Activated CD4-positive, alpha-beta memory T cell treated with anti-CD3 and anti-CD28 coated beads, Interleukin-2, amount 10 ng/mL, durations not matched to agents 7 days and 5 days (primary cell): Measurements from ENCODE around the gene ISY1. TPM values are rescaled to one million over a fixed set of nuclear protein-coding genes. Genes with fewer than 3 reads are reported as not detected.

Source experiments
- CTCF ChIA-PET: fragments of 350-600 bp; sonication (Branson Sonifier 250); formaldehyde crosslinking; loops from one replicate; lab custom pipeline; 2021; ENCODE audit warnings: antibody characterized with exemption, inconsistent platforms; lab: Charles Lee
- POLR2A ChIA-PET: fragments of 350-600 bp; sonication (Branson Sonifier 250); formaldehyde crosslinking; loops from one replicate; lab custom pipeline; 2021; ENCODE audit warnings: antibody characterized with exemption; lab: Charles Lee
- DNase-seq: peaks from one replicate; pipeline ENCODE4 v3.0.0-alpha.2; 2020
- H3K27ac Mint-ChIP-seq: one replicate; pipeline ENCODE4 v1.8.0; 2021; ENCODE audit warnings: mild to moderate bottlenecking, mixed read lengths
- H3K27me3 Mint-ChIP-seq: one replicate; pipeline ENCODE4 v1.8.0; 2021; ENCODE audit warnings: mixed read lengths
- H3K36me3 Mint-ChIP-seq: one replicate; pipeline ENCODE4 v1.8.0; 2021; ENCODE audit warnings: low read depth, mixed read lengths
- H3K4me1 Mint-ChIP-seq: one replicate; pipeline ENCODE4 v1.8.0; 2021; ENCODE audit warnings: mixed read lengths
- H3K4me3 Mint-ChIP-seq: one replicate; pipeline ENCODE4 v1.8.0; 2021; ENCODE audit warnings: mild to moderate bottlenecking, mixed read lengths
- H3K9me3 Mint-ChIP-seq: one replicate; pipeline ENCODE4 v1.8.0; 2021; ENCODE audit warnings: mixed read lengths
- total RNA-seq, 2 experiments: library from RNA; stranded (reverse); gene quantifications; one replicate each; pipeline ENCODE4 v1.2.3, GENCODE V29; 2021

Gene ISY1
- total RNA-seq, 2 experiments from 2014 or later: 63.9 to 66.2 TPM

- Mint-ChIP-seq H3K27ac (no peak overlapping the region), H3K4me3 (no peak overlapping the region), H3K36me3 (peaks cover 31% of the 10 kb centered on the region), H3K27me3 (no peaks in the 10 kb centered on the region), H3K4me1 (peaks cover 5% of the 10 kb centered on the region), H3K9me3 (no peaks in the 10 kb centered on the region)
- CTCF ChIA-PET: no interaction called here
- POLR2A ChIA-PET: interaction anchor here (1.1 to 2.2 kb wide), 4 partner anchors 8 to 55 kb away, joined by 3 to 7 read pairs (median 4); partner anchors contain the start of gene CNBP
- DNase-seq: no peak
Observed at GRCh38 chr3:129128357-129129155, 32.3 kb downstream of the ISY1 start.

DNA sequence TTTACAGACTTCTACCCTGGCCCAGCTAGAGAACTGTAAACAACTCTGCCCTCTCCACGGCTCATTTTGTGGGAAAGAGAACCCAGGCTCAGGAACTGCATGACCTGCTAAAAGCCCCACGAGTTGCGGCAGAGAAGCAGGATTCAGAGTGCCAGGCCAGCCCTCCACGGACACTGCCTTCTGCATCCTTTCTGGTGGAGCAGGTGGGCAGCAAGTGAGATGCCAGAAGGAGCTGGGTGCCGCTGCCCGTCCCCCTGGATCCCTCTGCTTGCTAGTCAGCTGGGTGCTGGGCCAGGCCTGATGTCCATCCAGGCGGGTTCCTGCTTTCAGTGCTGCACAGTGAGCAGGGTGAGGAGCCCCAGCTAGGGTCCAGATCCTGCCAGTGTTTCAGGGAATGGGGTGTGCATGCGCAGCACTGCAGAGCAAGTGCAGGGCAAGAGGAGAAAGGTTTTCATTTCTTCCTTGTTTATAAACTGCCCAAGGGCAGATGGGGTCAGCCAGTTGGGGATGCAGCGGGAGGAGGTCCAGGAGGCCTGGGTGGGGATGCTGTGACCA lies 34.1 kb downstream of the ISY1 start:
- POLR2A ChIA-PET: interaction anchor here (1.2 to 2.2 kb wide), 2 partner anchors 9 to 56 kb away, joined by 3 to 7 read pairs; partner anchors contain the start of gene CNBP
- Mint-ChIP-seq H3K27me3 (no peaks in the 10 kb centered on the region), H3K27ac (no peak overlapping the region), H3K9me3 (no peaks in the 10 kb centered on the region), H3K4me1 (peaks cover 20% of the 10 kb centered on the region), H3K36me3 (peaks cover 16% of the 10 kb centered on the region), H3K4me3 (no peak overlapping the region)
- DNase-seq: no peak
- CTCF ChIA-PET: no interaction called here

- no peak for DNase-seq
- H3K9me3 Mint-ChIP-seq: no peaks in the 10 kb centered on the region
- no peaks in the 10 kb centered on the region for H3K27me3 Mint-ChIP-seq
- H3K36me3 Mint-ChIP-seq: peaks cover 22% of the 10 kb centered on the region
- no peak overlapping the region for H3K4me3 Mint-ChIP-seq
- CTCF ChIA-PET: interaction anchor here (0.9 to 1.5 kb wide), 4 partner anchors 70 to 153 kb away, joined by 3 to 5 read pairs (median 4); no protein-coding TSS in a partner anchor
- H3K4me1 Mint-ChIP-seq: peaks cover 28% of the 10 kb centered on the region
- POLR2A ChIA-PET: interaction anchor here (1.1 to 8.4 kb wide), 10 partner anchors 8 to 318 kb away, joined by 4 to 111 read pairs (median 44); partner anchors contain the start of genes CNBP and COPG1
- peak overlapping the region; percentile 18 for H3K27ac Mint-ChIP-seq
Observed at GRCh38 chr3:129123314-129124060, 37.4 kb downstream of the ISY1 start.

DNA sequence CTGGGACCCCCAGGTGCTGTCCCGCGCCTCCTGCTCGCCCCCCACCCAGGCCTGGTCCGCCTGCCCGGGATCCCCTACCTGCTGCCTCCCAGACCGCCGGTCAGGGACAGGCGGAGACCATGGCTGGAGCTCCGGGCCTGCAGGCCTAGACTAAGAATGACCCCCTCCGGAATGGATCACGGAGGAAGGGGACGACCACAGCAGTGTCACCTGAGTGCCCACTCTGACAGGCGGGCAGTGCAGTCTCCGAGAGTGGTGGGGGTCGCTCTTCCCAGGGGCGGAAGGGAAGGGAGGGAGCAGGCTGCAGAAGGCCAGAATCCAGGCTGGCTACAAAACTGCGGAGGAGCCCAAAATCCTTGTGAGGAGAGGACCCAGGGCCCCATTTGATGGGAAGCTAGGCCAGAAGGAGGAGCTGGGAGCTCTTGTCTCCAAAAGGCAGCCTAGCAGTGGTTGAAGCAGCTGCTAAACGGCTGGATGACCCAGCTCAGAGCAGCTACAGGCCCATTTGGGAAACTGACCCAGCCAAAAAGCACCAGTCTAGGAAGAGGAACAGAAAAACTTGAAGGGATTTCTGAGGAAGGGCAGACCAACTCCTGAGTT lies 38.4 kb downstream of the ISY1 start:
- Mint-ChIP-seq H3K4me3 (peak overlapping the region; percentile 56), H3K27ac (peak overlapping the region; percentile 66), H3K9me3 (no peaks in the 10 kb centered on the region), H3K4me1 (peaks cover 37% of the 10 kb centered on the region), H3K36me3 (peaks cover 31% of the 10 kb centered on the region), H3K27me3 (no peaks in the 10 kb centered on the region)
- ChIA-PET POLR2A (interaction anchor here (0.9 to 8.4 kb wide), 17 partner anchors 9 to 319 kb away, joined by 3 to 111 read pairs (median 27); partner anchors contain the start of genes ACAD9, CNBP, COPG1 and HMCES), CTCF (interaction anchor here (0.9 to 5.0 kb wide), 9 partner anchors 11 to 152 kb away, joined by 3 to 63 read pairs (median 4); no protein-coding TSS in a partner anchor)
- no peak for DNase-seq

DNA sequence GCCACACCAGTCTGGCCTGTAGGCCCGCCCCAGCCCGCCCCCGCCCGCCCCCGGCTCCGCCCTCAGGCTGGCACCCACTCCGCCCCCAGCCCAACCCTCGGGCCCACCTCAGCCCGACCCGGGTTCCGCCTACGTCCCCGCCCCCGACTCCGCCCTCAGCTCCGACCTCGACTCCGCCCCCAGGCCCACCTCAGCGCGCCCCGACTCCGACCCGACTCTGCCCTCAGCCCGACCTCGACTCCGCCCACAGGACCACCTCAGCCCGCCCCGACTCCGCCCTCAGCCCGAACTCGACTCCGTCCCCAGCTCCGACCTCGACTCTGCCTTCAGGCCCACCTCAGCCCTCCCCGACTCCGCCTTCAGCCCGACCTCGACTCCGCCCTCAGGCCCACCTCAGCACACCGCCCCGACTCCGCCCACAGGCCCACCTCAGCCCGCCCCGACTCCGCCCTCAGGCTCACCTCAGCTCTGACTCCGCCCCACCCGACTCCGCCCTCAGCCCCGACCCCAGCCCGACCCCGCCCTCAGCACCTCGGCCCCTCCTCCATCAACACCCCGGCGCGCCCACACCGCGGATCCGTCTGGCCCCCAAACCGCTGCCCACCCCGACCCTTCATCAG lies 39.0 kb downstream of the ISY1 start, which contains the start of gene RAB43:
Gene RAB43, minus strand, starts transcription at position 13 of the 620 bp plus-strand sequence. CDS start 315 bp downstream, outside the sequence.
- ChIA-PET CTCF (interaction anchor here (0.8 to 5.0 kb wide), 10 partner anchors 10 to 152 kb away, joined by 3 to 63 read pairs (median 4); partner anchors contain the start of gene COPG1), POLR2A (interaction anchor here (0.8 to 8.4 kb wide), 24 partner anchors 11 to 471 kb away, joined by 3 to 111 read pairs (median 14); partner anchors contain the start of genes ACAD9, CNBP, COPG1 and HMCES)
- H3K27me3 Mint-ChIP-seq: no peaks in the 10 kb centered on the region
- peak within 1 kb of the TSS; percentile 91 for H3K4me3 Mint-ChIP-seq
- peaks cover 35% of the 10 kb centered on the region for H3K36me3 Mint-ChIP-seq
- H3K9me3 Mint-ChIP-seq: no peaks in the 10 kb centered on the region
- peak within 1 kb of the TSS; percentile 96 for H3K27ac Mint-ChIP-seq
- DNase-seq: peak; percentile 89
- peaks cover 41% of the 10 kb centered on the region for H3K4me1 Mint-ChIP-seq

DNA sequence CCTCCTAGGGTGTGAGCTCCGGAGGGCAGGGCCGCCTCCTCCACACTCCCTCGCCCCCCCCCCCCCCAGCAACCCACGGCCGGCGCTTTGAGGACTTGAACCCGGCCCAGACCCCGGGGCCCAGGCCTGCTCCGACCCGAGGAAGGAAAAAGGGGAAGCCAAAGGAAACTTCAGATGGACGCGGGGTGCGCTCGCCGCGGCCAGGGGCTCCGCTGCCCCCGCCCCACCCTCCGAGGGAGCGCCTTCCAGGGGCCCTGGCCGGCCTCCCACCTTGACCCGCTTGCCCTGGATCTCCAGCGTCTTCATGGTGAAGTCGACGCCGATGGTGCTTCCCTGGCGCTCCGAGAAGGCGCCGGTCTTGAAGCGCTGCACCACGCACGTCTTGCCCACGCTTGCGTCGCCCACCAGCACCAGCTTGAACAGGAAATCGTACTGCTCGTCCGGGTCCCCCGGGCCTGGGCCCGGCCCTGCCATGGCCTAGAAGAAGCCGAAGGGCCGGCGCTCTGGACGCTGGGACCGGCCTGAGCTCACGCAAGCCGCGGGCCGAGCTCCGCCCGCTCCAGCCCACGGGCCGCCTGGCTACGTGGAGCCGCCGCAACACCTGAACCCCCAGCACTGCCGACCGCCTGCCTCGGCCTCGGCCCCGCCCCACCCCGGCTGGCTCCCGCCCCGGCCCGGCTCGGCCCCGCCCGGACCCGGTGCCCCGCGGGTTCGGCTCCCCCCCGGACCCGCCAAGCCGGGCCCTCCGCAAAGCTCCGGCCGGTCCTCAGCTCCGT lies 39.7 kb downstream of the ISY1 start:
- ChIA-PET POLR2A (interaction anchor here (0.7 to 8.4 kb wide), 35 partner anchors 8 to 470 kb away, joined by 3 to 111 read pairs (median 5); partner anchors contain the start of genes ACAD9, CNBP, COPG1 and HMCES), CTCF (interaction anchor here (0.8 to 5.0 kb wide), 16 partner anchors 53 to 504 kb away, joined by 3 to 63 read pairs (median 4); partner anchors contain the start of genes COPG1 and RAB7A)
- Mint-ChIP-seq H3K4me3 (peak overlapping the region; percentile 91), H3K27me3 (no peaks in the 10 kb centered on the region), H3K27ac (peak overlapping the region; percentile 96), H3K36me3 (peaks cover 39% of the 10 kb centered on the region), H3K9me3 (no peaks in the 10 kb centered on the region), H3K4me1 (peaks cover 48% of the 10 kb centered on the region)
- peak; percentile 60 for DNase-seq

DNA sequence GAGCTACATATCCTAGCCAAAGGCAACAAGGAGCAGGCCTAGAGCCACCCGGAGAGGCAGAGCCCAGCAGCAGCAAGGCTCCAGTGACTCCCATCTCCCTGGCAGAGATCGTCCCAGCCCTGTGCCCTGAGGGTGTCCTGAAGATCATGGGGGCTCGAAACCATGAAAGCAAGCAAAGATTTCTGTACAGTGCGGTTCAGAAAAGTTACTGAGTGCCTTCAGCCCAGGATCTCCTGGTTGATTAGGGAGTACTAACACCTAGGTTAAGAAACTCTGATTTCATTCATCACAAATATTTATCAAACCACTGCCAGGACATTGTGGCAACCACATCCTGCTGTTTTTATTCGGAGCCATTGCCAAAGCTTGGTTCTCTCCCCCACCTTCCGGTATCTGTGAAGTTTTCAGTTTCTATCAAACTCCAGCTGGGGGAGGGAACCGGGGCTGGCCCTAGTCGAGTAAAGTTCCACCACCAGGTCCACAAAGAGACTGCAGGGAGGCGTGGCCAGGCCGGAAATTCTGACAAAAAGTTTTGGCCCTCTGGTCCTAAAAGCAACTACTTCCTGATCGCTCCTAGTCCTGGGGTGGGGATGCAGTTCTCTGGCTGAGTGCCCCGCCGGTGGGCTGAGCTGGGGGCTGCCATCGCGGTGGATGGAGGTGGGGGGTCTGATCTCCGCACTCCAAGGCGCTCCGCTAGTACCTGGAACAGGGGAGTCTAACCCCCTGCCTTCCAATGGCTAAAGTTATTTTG lies 40.4 kb downstream of the ISY1 start:
- CTCF ChIA-PET: interaction anchor here (0.5 to 5.0 kb wide), 15 partner anchors 62 to 503 kb away, joined by 3 to 63 read pairs (median 4); partner anchors contain the start of gene RAB7A

GRCh38 chr3:129119365-129120100 lies 41.3 kb downstream of the ISY1 start:
- H3K9me3 Mint-ChIP-seq: no peaks in the 10 kb centered on the region
- peaks cover 50% of the 10 kb centered on the region for H3K36me3 Mint-ChIP-seq
- H3K27me3 Mint-ChIP-seq: no peaks in the 10 kb centered on the region
- peak overlapping the region; percentile 96 for H3K27ac Mint-ChIP-seq
- peak overlapping the region; percentile 91 for H3K4me3 Mint-ChIP-seq
- POLR2A ChIA-PET: interaction anchor here (0.6 to 8.4 kb wide), 20 partner anchors 9 to 468 kb away, joined by 3 to 111 read pairs (median 21); partner anchors contain the start of genes CNBP, COPG1 and RPN1
- peaks cover 57% of the 10 kb centered on the region for H3K4me1 Mint-ChIP-seq
- CTCF ChIA-PET: interaction anchor here (0.5 to 5.0 kb wide), 11 partner anchors 17 to 149 kb away, joined by 3 to 63 read pairs (median 4); partner anchors contain the start of gene COPG1
- peak; percentile 54 for DNase-seq

More for the DNA sequence above, 40.4 kb downstream of the ISY1 start:
- peaks cover 53% of the 10 kb centered on the region for H3K4me1 Mint-ChIP-seq
- POLR2A ChIA-PET: interaction anchor here (0.7 to 8.4 kb wide), 32 partner anchors 9 to 469 kb away, joined by 3 to 111 read pairs (median 6); partner anchors contain the start of genes ACAD9, CNBP, COPG1 and HMCES
- H3K27me3 Mint-ChIP-seq: no peaks in the 10 kb centered on the region
- peak overlapping the region; percentile 91 for H3K4me3 Mint-ChIP-seq
- peak overlapping the region; percentile 96 for H3K27ac Mint-ChIP-seq
- no peaks in the 10 kb centered on the region for H3K9me3 Mint-ChIP-seq
- peak; percentile 96 for DNase-seq
- H3K36me3 Mint-ChIP-seq: peaks cover 45% of the 10 kb centered on the region

- Mint-ChIP-seq H3K4me1 (peaks cover 62% of the 10 kb centered on the region), H3K27ac (peak overlapping the region; percentile 96)
- CTCF ChIA-PET: interaction anchor here (0.7 to 5.0 kb wide), 7 partner anchors 17 to 198 kb away, joined by 3 to 63 read pairs (median 6); a partner anchor contains a TSS
Observed at GRCh38 chr3:129118745-129119144, 42.1 kb downstream of the ISY1 start.

More at GRCh38 chr3:129118745-129119144, 42.1 kb downstream of the ISY1 start:
- DNase-seq: peak; percentile 46
- Mint-ChIP-seq H3K9me3 (no peaks in the 10 kb centered on the region), H3K4me3 (peak overlapping the region; percentile 91), H3K36me3 (peaks cover 57% of the 10 kb centered on the region), H3K27me3 (no peaks in the 10 kb centered on the region)
- POLR2A ChIA-PET: interaction anchor here (0.6 to 8.4 kb wide), 15 partner anchors 13 to 394 kb away, joined by 3 to 111 read pairs (median 41); partner anchors contain the start of genes CNBP and COPG1
